Measurements from ENCODE around the gene CHURC1. TPM values are rescaled to one million over a fixed set of nuclear protein-coding genes. Genes with fewer than 3 reads are reported as not detected.

Gene CHURC1
- total RNA-seq, 2 experiments from 2014 or later, result 67.6 to 89.7 TPM

- ATAC-seq (ENCODE audit: low read depth) (no peak), DNase-seq (no peak)
- no peak overlapping the region for H3K27ac Mint-ChIP-seq
- H3K36me3 Mint-ChIP-seq, result no peaks in the 10 kb centered on the region
- no peaks in the 10 kb centered on the region for H3K27me3 Mint-ChIP-seq
- no peaks in the 10 kb centered on the region for H3K9me3 Mint-ChIP-seq
- POLR2A ChIA-PET, result no interaction called here
- no peak overlapping the region for H3K4me3 Mint-ChIP-seq
- H3K4me1 Mint-ChIP-seq, result peaks cover 6% of the 10 kb centered on the region
Measured at GRCh38 chr14:64960762-64961276, 46.6 kb downstream of the CHURC1 start.

GRCh38 chr14:64963611-64964010 is 49.4 kb downstream of the CHURC1 start:
- Mint-ChIP-seq H3K4me1 (peaks cover 12% of the 10 kb centered on the region), H3K27me3 (no peaks in the 10 kb centered on the region), H3K36me3 (no peaks in the 10 kb centered on the region), H3K9me3 (no peaks in the 10 kb centered on the region), H3K4me3 (no peak overlapping the region), H3K27ac (no peak overlapping the region)
- ATAC-seq (ENCODE audit: low read depth) (no peak), DNase-seq (no peak)
- POLR2A ChIA-PET, result interaction anchor here (0.7 kb wide), 1 partner anchor 292 kb away, joined by 4 read pairs; no protein-coding TSS in a partner anchor

- H3K4me1 Mint-ChIP-seq, result peaks cover 12% of the 10 kb centered on the region
- no peak for ATAC-seq (ENCODE audit: low read depth)
- no peak overlapping the region for H3K27ac Mint-ChIP-seq
- POLR2A ChIA-PET, result no interaction called here
- H3K9me3 Mint-ChIP-seq, result no peaks in the 10 kb centered on the region
- H3K36me3 Mint-ChIP-seq, result no peaks in the 10 kb centered on the region
- no peak overlapping the region for H3K4me3 Mint-ChIP-seq
- no peaks in the 10 kb centered on the region for H3K27me3 Mint-ChIP-seq
- DNase-seq, result no peak
Measured at GRCh38 chr14:64965356-64966000, 51.2 kb downstream of the CHURC1 start.

DNA sequence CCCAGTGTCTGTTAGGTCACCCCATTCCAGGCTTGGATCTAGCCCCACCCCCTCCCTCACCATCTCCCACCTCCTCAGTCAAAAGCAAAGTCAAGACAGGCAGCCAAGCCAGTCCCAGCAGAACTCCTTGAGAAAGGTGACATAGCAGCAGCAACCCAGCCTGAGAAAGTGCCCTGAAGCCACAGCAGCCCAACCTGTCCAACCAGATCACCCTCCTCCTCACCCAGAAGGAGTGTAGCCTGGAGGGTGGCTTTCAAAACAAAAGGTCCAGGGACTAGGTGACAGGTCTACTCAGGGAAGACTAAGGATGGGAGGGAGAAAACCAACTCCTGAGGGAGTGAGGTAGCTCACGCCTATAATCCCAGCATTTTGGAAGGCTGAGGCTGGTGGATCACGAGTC is 52.7 kb downstream of the CHURC1 start:
- no peak for ATAC-seq (ENCODE audit: low read depth)
- H3K4me1 Mint-ChIP-seq, result peaks cover 8% of the 10 kb centered on the region
- H3K36me3 Mint-ChIP-seq, result no peaks in the 10 kb centered on the region
- POLR2A ChIA-PET, result no interaction called here
- no peak for DNase-seq
- no peak overlapping the region for H3K27ac Mint-ChIP-seq
- H3K4me3 Mint-ChIP-seq, result no peak overlapping the region
- no peaks in the 10 kb centered on the region for H3K9me3 Mint-ChIP-seq
- peaks cover 6% of the 10 kb centered on the region for H3K27me3 Mint-ChIP-seq

GRCh38 chr14:64968167-64968566 is 53.9 kb downstream of the CHURC1 start:
- no peak for DNase-seq
- Mint-ChIP-seq H3K9me3 (no peaks in the 10 kb centered on the region), H3K36me3 (no peaks in the 10 kb centered on the region), H3K4me1 (peaks cover 8% of the 10 kb centered on the region), H3K27me3 (peaks cover 7% of the 10 kb centered on the region), H3K27ac (no peak overlapping the region), H3K4me3 (no peak overlapping the region)
- no peak for ATAC-seq (ENCODE audit: low read depth)
- POLR2A ChIA-PET, result no interaction called here

DNA sequence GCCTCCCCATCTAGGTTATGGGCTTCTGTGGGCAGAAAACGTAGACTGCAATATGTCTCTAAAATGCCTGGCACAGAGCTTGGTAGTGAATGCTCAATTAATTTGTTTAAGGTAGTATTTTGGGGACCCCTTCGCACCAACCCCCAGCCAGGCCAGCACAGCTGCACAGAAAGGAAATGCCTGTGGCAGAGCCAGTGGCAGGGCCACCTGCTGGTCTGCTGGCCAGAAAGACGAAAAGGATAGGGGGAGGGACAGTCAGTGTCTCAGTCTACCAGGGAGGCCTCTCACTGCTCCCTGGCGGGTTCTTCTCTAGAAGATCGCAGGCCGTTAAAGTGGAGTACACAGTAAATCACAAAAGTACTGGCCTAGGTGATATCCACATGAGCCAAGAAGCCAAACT is 54.4 kb downstream of the CHURC1 start:
- no peaks in the 10 kb centered on the region for H3K9me3 Mint-ChIP-seq
- H3K36me3 Mint-ChIP-seq, result no peaks in the 10 kb centered on the region
- no peak for DNase-seq
- peaks cover 9% of the 10 kb centered on the region for H3K27me3 Mint-ChIP-seq
- H3K4me3 Mint-ChIP-seq, result no peak overlapping the region
- no peak overlapping the region for H3K27ac Mint-ChIP-seq
- ATAC-seq (ENCODE audit: low read depth), result no peak
- POLR2A ChIA-PET, result no interaction called here
- H3K4me1 Mint-ChIP-seq, result peaks cover 8% of the 10 kb centered on the region

GRCh38 chr14:64970041-64970440 is 55.8 kb downstream of the CHURC1 start:
- POLR2A ChIA-PET, result interaction anchor here (0.5 to 1.5 kb wide), 4 partner anchors 14 to 1849 kb away, joined by 3 to 6 read pairs (median 4); no protein-coding TSS in a partner anchor
- Mint-ChIP-seq H3K4me3 (no peak overlapping the region), H3K9me3 (no peaks in the 10 kb centered on the region), H3K36me3 (no peaks in the 10 kb centered on the region), H3K4me1 (peaks cover 8% of the 10 kb centered on the region), H3K27me3 (peaks cover 13% of the 10 kb centered on the region), H3K27ac (no peak overlapping the region)
- ATAC-seq (ENCODE audit: low read depth), result no peak
- DNase-seq, result peak; percentile 24

GRCh38 chr14:64970776-64971477 is 56.7 kb downstream of the CHURC1 start:
- H3K4me3 Mint-ChIP-seq, result peak overlapping the region; percentile 65
- peaks cover 13% of the 10 kb centered on the region for H3K27me3 Mint-ChIP-seq
- H3K36me3 Mint-ChIP-seq, result no peaks in the 10 kb centered on the region
- peaks cover 8% of the 10 kb centered on the region for H3K4me1 Mint-ChIP-seq
- DNase-seq (no peak), ATAC-seq (ENCODE audit: low read depth) (no peak)
- H3K9me3 Mint-ChIP-seq, result no peaks in the 10 kb centered on the region
- POLR2A ChIA-PET, result interaction anchor here (1.5 kb wide), 1 partner anchor 27 kb away, joined by 3 read pairs; no protein-coding TSS in a partner anchor
- no peak overlapping the region for H3K27ac Mint-ChIP-seq

DNA sequence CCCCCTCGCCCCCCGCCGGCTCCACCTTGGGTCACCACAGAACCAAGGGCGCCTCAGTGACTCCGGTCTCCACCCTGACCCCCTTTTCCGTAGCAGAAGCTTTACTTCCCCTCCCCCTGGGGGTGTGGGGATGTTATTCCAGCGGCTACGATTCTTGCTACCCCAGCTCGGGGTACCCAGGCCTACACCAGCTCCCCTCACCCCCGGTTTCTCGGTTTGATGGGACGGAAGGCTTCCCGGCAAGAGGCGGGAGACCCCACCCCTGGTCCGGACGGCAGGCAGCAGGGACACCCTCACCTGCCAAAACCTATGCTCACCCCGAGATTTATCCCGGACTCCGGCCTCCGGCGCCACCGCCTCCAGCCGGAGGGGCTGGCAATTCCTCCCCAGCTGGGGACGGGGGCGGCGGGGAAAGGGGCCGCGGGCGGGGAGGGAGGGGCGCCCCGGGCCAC is 57.3 kb downstream of the CHURC1 start:
- ATAC-seq (ENCODE audit: low read depth) (peak; percentile 6), DNase-seq (no peak)
- H3K27ac Mint-ChIP-seq, result no peak overlapping the region
- H3K4me3 Mint-ChIP-seq, result peak overlapping the region; percentile 65
- POLR2A ChIA-PET, result interaction anchor here (1.5 kb wide), 1 partner anchor 28 kb away, joined by 3 read pairs; no protein-coding TSS in a partner anchor
- peaks cover 16% of the 10 kb centered on the region for H3K27me3 Mint-ChIP-seq
- H3K4me1 Mint-ChIP-seq, result peaks cover 8% of the 10 kb centered on the region
- H3K9me3 Mint-ChIP-seq, result no peaks in the 10 kb centered on the region
- H3K36me3 Mint-ChIP-seq, result no peaks in the 10 kb centered on the region

- Mint-ChIP-seq H3K4me1 (peaks cover 10% of the 10 kb centered on the region), H3K36me3 (no peaks in the 10 kb centered on the region), H3K9me3 (no peaks in the 10 kb centered on the region), H3K27ac (peak within 1 kb of the TSS; percentile 61), H3K27me3 (peaks cover 16% of the 10 kb centered on the region), H3K4me3 (peak within 1 kb of the TSS; percentile 82)
- POLR2A ChIA-PET, result no interaction called here
- peak; percentile 75 for ATAC-seq (ENCODE audit: low read depth)
- peak; percentile 69 for DNase-seq
Measured at GRCh38 chr14:64971943-64972791, 57.9 kb downstream of the CHURC1 start, which contains the start of gene RAB15. Gene RAB15 (minus strand): TSS chr14:64972336. CDS start chr14:64972076, 260 bp downstream.

GRCh38 chr14:64973026-64973442 is 58.8 kb downstream of the CHURC1 start:
- peaks cover 17% of the 10 kb centered on the region for H3K27me3 Mint-ChIP-seq
- ATAC-seq (ENCODE audit: low read depth), result no peak
- peak overlapping the region; percentile 82 for H3K4me3 Mint-ChIP-seq
- POLR2A ChIA-PET, result no interaction called here
- H3K4me1 Mint-ChIP-seq, result peaks cover 8% of the 10 kb centered on the region
- no peaks in the 10 kb centered on the region for H3K9me3 Mint-ChIP-seq
- H3K36me3 Mint-ChIP-seq, result no peaks in the 10 kb centered on the region
- H3K27ac Mint-ChIP-seq, result no peak overlapping the region
- DNase-seq, result no peak

DNA sequence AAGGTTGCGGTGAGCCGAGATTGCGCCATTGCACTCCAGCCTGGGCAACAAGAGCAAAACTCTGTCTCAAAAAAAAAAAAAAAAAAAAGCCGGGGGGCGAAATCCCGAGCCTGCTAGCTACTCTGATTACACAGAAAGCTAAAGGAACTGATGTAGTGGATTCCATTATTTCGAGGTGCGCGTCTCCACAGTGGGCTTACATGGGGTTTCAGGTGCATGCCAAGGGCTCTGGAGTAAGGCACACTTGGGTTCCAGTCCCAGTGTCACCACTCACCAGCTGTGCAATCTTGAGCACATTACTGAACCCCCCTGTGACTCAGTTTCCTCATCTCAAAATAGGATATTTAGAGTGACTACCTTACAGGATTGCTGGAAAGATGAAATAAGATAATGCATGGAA is 59.6 kb downstream of the CHURC1 start:
- no peak overlapping the region for H3K27ac Mint-ChIP-seq
- DNase-seq (no peak), ATAC-seq (ENCODE audit: low read depth) (no peak)
- POLR2A ChIA-PET, result no interaction called here
- H3K4me3 Mint-ChIP-seq, result no peak overlapping the region
- no peaks in the 10 kb centered on the region for H3K9me3 Mint-ChIP-seq
- H3K4me1 Mint-ChIP-seq, result peaks cover 4% of the 10 kb centered on the region
- H3K27me3 Mint-ChIP-seq, result peaks cover 20% of the 10 kb centered on the region
- H3K36me3 Mint-ChIP-seq, result no peaks in the 10 kb centered on the region

DNA sequence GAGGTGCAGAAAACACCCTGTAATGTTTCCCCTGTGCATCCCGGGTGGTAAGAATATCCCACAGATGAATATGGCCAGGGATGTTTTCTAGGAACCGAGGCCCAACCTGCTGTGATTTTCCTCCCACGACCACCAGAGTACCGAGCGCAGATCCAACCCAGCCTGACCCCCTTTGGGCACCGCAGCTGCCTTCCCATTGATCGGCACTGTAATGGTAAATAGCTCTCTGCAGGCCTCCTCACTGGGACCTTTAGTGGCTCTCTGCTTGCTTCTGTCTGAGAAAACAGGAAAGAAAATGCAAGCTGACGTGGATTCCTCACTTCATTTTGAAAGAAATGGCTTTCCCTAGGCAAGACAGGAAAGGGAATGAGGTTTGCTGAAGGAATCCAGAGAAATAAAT is 60.3 kb downstream of the CHURC1 start:
- no peaks in the 10 kb centered on the region for H3K36me3 Mint-ChIP-seq
- peaks cover 4% of the 10 kb centered on the region for H3K4me1 Mint-ChIP-seq
- POLR2A ChIA-PET, result interaction anchor here (0.8 kb wide), 1 partner anchor 358 kb away, joined by 3 read pairs; no protein-coding TSS in a partner anchor
- no peaks in the 10 kb centered on the region for H3K9me3 Mint-ChIP-seq
- ATAC-seq (ENCODE audit: low read depth) (no peak), DNase-seq (no peak)
- no peak overlapping the region for H3K27ac Mint-ChIP-seq
- peaks cover 20% of the 10 kb centered on the region for H3K27me3 Mint-ChIP-seq
- no peak overlapping the region for H3K4me3 Mint-ChIP-seq

Data from activated naive CD8-positive, alpha-beta T cell treated with anti-CD3 and anti-CD28 coated beads, Interleukin-2, amount 10 ng/mL, durations not matched to agents 7 days and 5 days (primary cell).